Astrocyte (in vitro differentiated cells and primary cell): ENCODE data around the gene AMPH.

ENCODE experiments used
- CTCF ChIP-seq: IDR thresholded peaks from 2 replicates; pipeline ENCODE4 v1.5.1; 2011; ENCODE audit warnings: low read depth, mild to moderate bottlenecking, inconsistent platforms, low read length, moderate library complexity; ENCODE audit not compliant: insufficient read depth
- EZH2 ChIP-seq: IDR thresholded peaks from 2 replicates; pipeline ENCODE4 v1.6.1; 2012; ENCODE audit warnings: mild to moderate bottlenecking, low read length, inconsistent platforms; ENCODE audit not compliant: insufficient read depth

GRCh38 chr7:38554586-38554985 lies 76.6 kb downstream of the AMPH start:
- TF ChIP-seq CTCF (no peak), EZH2 (no peak)
